A549 (cell line): ENCODE measurements around the gene OR5L2.

ENCODE experiments used
- BHLHE40 ChIP-seq: IDR thresholded peaks from 2 replicates; pipeline ENCODE4 v1.6.1; 2012; ENCODE audit warnings: low read depth, low read length, inconsistent platforms
- CBX8 ChIP-seq: fragments of 200-600 bp; sonication (generic); IDR thresholded peaks from 2 replicates; pipeline ENCODE4 v1.6.1; 2016
- CHD2 ChIP-seq: fragments of 150-350 bp; IDR thresholded peaks from 2 replicates; pipeline ENCODE4 v1.6.1; 2014; ENCODE audit warnings: low read length; ENCODE audit not compliant: partially characterized antibody
- CTCF ChIP-seq: fragments of >200 bp; sonication (Bioruptor Twin); formaldehyde crosslinking; IDR thresholded peaks from 3 replicates; pipeline ENCODE4 v1.5.1; 2016
- HDAC2 ChIP-seq: fragments of 200-600 bp; sonication (generic); IDR thresholded peaks from 2 replicates; pipeline ENCODE4 v1.6.1; 2016
- MAFK ChIP-seq: fragments of 450-650 bp; IDR thresholded peaks from 2 replicates; pipeline ENCODE4 v1.6.1; 2014; ENCODE audit not compliant: partially characterized antibody
- POLR2A ChIP-seq: IDR thresholded peaks from 2 replicates; pipeline ENCODE4 v1.6.1; 2012; ENCODE audit warnings: mild to moderate bottlenecking, low read length
- RAD21 ChIP-seq, 2 experiments: fragments of >200 bp in 1 of 2; sonication (Bioruptor Twin) in 1 of 2; formaldehyde crosslinking in 1 of 2; IDR thresholded peaks in 1 of 2; conservative IDR thresholded peaks in 1 of 2; 2 replicates in 1 of 2; 3 replicates in 1 of 2; pipeline ENCODE4 v1.6.1; 2012 to 2018; ENCODE audit warnings: inconsistent platforms in 1 of 2
- RCOR1 ChIP-seq: fragments of 150-350 bp; IDR thresholded peaks from 2 replicates; pipeline ENCODE4 v1.6.1; 2014; ENCODE audit warnings: antibody characterized with exemption, low read length, low read depth
- USF2 ChIP-seq: fragments of 450-650 bp; IDR thresholded peaks from 2 replicates; pipeline ENCODE4 v1.6.1; 2014; ENCODE audit warnings: antibody characterized with exemption
- TF ChIP-seq, protein P1 (sequence below): fragments of 200-600 bp; sonication (generic); IDR thresholded peaks from 2 replicates; pipeline ENCODE4 v1.6.1; 2016; ENCODE audit warnings: antibody characterized with exemption, mild to moderate bottlenecking, moderate library complexity

DNA sequence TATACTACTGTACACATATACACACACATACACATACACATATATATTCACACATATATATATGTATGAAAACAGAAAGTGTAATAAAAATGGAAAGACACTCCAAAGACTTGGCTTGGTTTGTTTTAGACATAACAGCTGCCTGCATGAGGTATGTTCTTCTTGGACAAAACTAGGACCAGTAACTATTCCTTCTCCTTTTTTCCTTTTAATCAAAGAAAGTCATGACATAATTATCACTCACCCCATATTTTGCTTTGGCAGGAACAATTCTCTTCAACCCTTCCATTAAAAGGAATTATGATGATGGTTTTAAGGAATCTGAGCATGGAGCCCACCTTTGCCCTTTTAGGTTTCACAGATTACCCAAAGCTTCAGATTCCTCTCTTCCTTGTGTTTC is 31.8 kb upstream of the OR5L2 start, which contains the start of gene OR5D14:
- TF ChIP-seq CTCF (no peak), POLR2A (no peak), RCOR1 (no peak), CHD2 (no peak), USF2 (no peak), CBX8 (no peak), MAFK (no peak), HDAC2 (no peak), RAD21 (conservative IDR thresholded peaks at IDR 0.05 in 1 of 2, IDR thresholded peaks at IDR 0.05 in 1 of 2) (no peak), BHLHE40 (no peak)
- TF ChIP-seq, protein P1, sequence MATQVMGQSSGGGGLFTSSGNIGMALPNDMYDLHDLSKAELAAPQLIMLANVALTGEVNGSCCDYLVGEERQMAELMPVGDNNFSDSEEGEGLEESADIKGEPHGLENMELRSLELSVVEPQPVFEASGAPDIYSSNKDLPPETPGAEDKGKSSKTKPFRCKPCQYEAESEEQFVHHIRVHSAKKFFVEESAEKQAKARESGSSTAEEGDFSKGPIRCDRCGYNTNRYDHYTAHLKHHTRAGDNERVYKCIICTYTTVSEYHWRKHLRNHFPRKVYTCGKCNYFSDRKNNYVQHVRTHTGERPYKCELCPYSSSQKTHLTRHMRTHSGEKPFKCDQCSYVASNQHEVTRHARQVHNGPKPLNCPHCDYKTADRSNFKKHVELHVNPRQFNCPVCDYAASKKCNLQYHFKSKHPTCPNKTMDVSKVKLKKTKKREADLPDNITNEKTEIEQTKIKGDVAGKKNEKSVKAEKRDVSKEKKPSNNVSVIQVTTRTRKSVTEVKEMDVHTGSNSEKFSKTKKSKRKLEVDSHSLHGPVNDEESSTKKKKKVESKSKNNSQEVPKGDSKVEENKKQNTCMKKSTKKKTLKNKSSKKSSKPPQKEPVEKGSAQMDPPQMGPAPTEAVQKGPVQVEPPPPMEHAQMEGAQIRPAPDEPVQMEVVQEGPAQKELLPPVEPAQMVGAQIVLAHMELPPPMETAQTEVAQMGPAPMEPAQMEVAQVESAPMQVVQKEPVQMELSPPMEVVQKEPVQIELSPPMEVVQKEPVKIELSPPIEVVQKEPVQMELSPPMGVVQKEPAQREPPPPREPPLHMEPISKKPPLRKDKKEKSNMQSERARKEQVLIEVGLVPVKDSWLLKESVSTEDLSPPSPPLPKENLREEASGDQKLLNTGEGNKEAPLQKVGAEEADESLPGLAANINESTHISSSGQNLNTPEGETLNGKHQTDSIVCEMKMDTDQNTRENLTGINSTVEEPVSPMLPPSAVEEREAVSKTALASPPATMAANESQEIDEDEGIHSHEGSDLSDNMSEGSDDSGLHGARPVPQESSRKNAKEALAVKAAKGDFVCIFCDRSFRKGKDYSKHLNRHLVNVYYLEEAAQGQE: no peak
